Activated CD4-positive, CD25-positive, alpha-beta regulatory T cell (primary cell): ENCODE data around the gene PRDM2.

Experiments used
- DNase-seq, 4 experiments: peaks; one replicate each; lab custom pipeline; 2025; lab: John Stamatoyannopoulos, UW

PRDM2 gene

GRCh38 chr1:13764588-13765332 lies 64.8 kb downstream of the PRDM2 start:
- no peak for DNase-seq

GRCh38 chr1:13766592-13767564 lies 66.9 kb downstream of the PRDM2 start:
- DNase-seq = no peak

- DNase-seq = no peak
Measured at GRCh38 chr1:13769212-13769611, 69.2 kb downstream of the PRDM2 start.

- no peak for DNase-seq
Measured at GRCh38 chr1:13769830-13770229, 69.8 kb downstream of the PRDM2 start.

GRCh38 chr1:13770743-13771142 lies 70.8 kb downstream of the PRDM2 start:
- no peak for DNase-seq

GRCh38 chr1:13771745-13772144 lies 71.8 kb downstream of the PRDM2 start:
- DNase-seq = no peak

GRCh38 chr1:13772271-13772670 lies 72.3 kb downstream of the PRDM2 start:
- DNase-seq = no peak

- DNase-seq = no peak
Measured at GRCh38 chr1:13774121-13774520, 74.1 kb downstream of the PRDM2 start.

- DNase-seq = no peak
Measured at GRCh38 chr1:13775459-13775858, 75.5 kb downstream of the PRDM2 start.

GRCh38 chr1:13775916-13776315 lies 75.9 kb downstream of the PRDM2 start:
- DNase-seq = no peak

GRCh38 chr1:13778431-13778830 lies 78.4 kb downstream of the PRDM2 start:
- DNase-seq = no peak

- no peak for DNase-seq
Measured at GRCh38 chr1:13779930-13780329, 79.9 kb downstream of the PRDM2 start.

GRCh38 chr1:13780780-13781179 lies 80.8 kb downstream of the PRDM2 start:
- no peak for DNase-seq

- DNase-seq = no peak
Measured at GRCh38 chr1:13781228-13781627, 81.2 kb downstream of the PRDM2 start.

GRCh38 chr1:13781907-13782633 lies 82.1 kb downstream of the PRDM2 start:
- DNase-seq = no peak

- no peak for DNase-seq
Measured at GRCh38 chr1:13782634-13783360, 82.8 kb downstream of the PRDM2 start.

- no peak for DNase-seq
Measured at GRCh38 chr1:13783551-13783950, 83.6 kb downstream of the PRDM2 start.

- no peak for DNase-seq
Measured at GRCh38 chr1:13784971-13785370, 85.0 kb downstream of the PRDM2 start.

- no peak for DNase-seq
Measured at GRCh38 chr1:13786541-13786940, 86.6 kb downstream of the PRDM2 start.

GRCh38 chr1:13788795-13789194 lies 88.8 kb downstream of the PRDM2 start:
- no peak for DNase-seq

- no peak for DNase-seq
Measured at GRCh38 chr1:13790290-13791030, 90.5 kb downstream of the PRDM2 start.
